ENCODE results near the gene BCAR1. TPM values are rescaled to one million over a fixed set of nuclear protein-coding genes. Genes with fewer than 3 reads are reported as not detected.
A peak's percentile ranks its signal among the peaks of the same experiment; 100 is the strongest.
"Not testable (repeated sequence)": the region's sequence is repeated elsewhere in the genome, so short reads cannot be mapped to it uniquely, and the experiment has no call there.

BCAR1 gene
- total RNA-seq, 4 donors from 2014 or later, result 125 to 201 (median 154) TPM

DNA sequence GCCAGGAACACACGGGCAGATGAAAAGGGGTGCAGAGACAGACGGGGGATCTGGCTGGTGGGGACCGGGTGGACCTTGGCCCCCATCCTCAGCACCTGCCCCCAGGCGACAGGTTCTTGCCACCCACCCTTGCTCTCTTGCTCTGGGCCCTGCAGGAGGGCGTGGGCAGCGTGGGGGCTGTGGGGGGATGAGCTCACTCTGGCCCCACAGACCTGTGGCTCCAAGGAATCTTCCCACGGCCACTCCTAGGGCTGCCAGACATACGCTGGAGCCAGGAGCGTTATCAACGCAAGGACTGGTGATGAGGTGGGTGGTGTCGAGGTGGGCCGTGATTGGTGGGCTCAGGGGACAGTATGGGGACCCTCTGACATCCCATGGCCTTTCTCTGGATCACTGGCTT lies 26.3 kb downstream of the BCAR1 start:
- Histone ChIP-seq H3K4me3 (no peak overlapping the region), H3K27me3 (peaks cover 8% of the 10 kb centered on the region), H3K27ac (no peak overlapping the region), H3K9me3 (no peaks in the 10 kb centered on the region), H3K4me1 (no peaks in the 10 kb centered on the region), H3K36me3 (peaks cover 0 to 11% (median 5%) of the 10 kb centered on the region in 4 donors)
- DNase-seq, result no peak
- TF ChIP-seq EP300 (IDR thresholded peaks at IDR 0.05; ENCODE audit: low read depth) (no peak), POLR2AphosphoS5 (IDR thresholded peaks at IDR 0.05) (no peak)
- 44% methylated on average over 10 of the region's 12 CpGs; no CpG with 5 or more reads in 1 of the 2 donors for WGBS, 2 donors (ENCODE audit: low coverage in 1 of 2)
- intact Hi-C loops (cut with DNase I; ENCODE audit: low total_unique reads) (loop anchor here (2.0 kb wide), 1 partner anchor 18 kb away; the partner anchor contains the start of gene CTRB2), in situ Hi-C loops (cut with MboI; ENCODE audit: low pct_ligation_motif_present in 1 of 4, low pct_unique_long_range_greater_than_20kb in 1 of 4, low sequenced_read_pairs in 3 of 4) (no loop called here)

- no peaks in the 10 kb centered on the region for H3K4me1 ChIP-seq
- 73% methylated on average over 19 of the region's 20 CpGs; no CpG with 5 or more reads in 1 of the 2 donors for WGBS, 2 donors (ENCODE audit: low coverage in 1 of 2)
- no peak overlapping the region for H3K4me3 ChIP-seq
- DNase-seq, result no peak
- H3K27ac ChIP-seq, result no peak overlapping the region
- H3K36me3 ChIP-seq, result peaks cover 0 to 8% (median 3%) of the 10 kb centered on the region in 4 donors
- no peaks in the 10 kb centered on the region for H3K9me3 ChIP-seq
- intact Hi-C loops (cut with DNase I; ENCODE audit: low total_unique reads) (loop anchor here (2.0 kb wide), 1 partner anchor 18 kb away; the partner anchor contains the start of gene CTRB2), in situ Hi-C loops (cut with MboI; ENCODE audit: low pct_ligation_motif_present in 1 of 4, low pct_unique_long_range_greater_than_20kb in 1 of 4, low sequenced_read_pairs in 3 of 4) (loop anchor here in 3 of 4 donors (5.0 to 25.0 kb wide), 3 partner anchors 163 to 538 kb away; no protein-coding TSS in a partner anchor)
- peak in 1 of 3 donors; percentile 11 for TF ChIP-seq POLR2AphosphoS5 (IDR thresholded peaks at IDR 0.05)
- TF ChIP-seq, protein P1, sequence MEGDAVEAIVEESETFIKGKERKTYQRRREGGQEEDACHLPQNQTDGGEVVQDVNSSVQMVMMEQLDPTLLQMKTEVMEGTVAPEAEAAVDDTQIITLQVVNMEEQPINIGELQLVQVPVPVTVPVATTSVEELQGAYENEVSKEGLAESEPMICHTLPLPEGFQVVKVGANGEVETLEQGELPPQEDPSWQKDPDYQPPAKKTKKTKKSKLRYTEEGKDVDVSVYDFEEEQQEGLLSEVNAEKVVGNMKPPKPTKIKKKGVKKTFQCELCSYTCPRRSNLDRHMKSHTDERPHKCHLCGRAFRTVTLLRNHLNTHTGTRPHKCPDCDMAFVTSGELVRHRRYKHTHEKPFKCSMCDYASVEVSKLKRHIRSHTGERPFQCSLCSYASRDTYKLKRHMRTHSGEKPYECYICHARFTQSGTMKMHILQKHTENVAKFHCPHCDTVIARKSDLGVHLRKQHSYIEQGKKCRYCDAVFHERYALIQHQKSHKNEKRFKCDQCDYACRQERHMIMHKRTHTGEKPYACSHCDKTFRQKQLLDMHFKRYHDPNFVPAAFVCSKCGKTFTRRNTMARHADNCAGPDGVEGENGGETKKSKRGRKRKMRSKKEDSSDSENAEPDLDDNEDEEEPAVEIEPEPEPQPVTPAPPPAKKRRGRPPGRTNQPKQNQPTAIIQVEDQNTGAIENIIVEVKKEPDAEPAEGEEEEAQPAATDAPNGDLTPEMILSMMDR (IDR thresholded peaks at IDR 0.05), result no peak
- H3K27me3 ChIP-seq, result peaks cover 8% of the 10 kb centered on the region
Observed at GRCh38 chr16:75224306-75225082, 26.9 kb downstream of the BCAR1 start.

DNA sequence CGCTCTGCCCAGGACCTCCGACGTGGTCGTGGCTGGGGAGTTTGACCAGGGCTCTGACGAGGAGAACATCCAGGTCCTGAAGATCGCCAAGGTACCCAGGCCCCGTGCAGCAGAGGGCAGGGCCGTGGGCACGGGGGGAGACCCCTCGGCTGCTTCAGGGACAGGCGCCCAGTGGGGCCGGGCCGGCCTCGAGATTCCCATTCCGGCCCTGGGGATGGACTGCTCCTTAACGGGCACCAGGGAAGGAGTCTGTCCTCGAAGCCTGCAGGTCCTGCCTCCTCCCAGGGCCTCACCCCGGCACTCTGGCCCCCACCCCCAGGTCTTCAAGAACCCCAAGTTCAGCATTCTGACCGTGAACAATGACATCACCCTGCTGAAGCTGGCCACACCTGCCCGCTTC lies 28.3 kb downstream of the BCAR1 start:
- DNase-seq; H3K9me3 ChIP-seq; H3K4me3 ChIP-seq; H3K27me3 ChIP-seq; H3K36me3 ChIP-seq; intact Hi-C loops (cut with DNase I; ENCODE audit: low total_unique reads); H3K4me1 ChIP-seq; H3K27ac ChIP-seq: not testable (repeated sequence)
- WGBS, 2 donors (ENCODE audit: low coverage in 1 of 2), result 95% methylated on average over 4 of the region's 20 CpGs; no CpG with 5 or more reads in 1 of the 2 donors
- in situ Hi-C loops (cut with MboI; ENCODE audit: low pct_ligation_motif_present in 1 of 4, low pct_unique_long_range_greater_than_20kb in 1 of 4, low sequenced_read_pairs in 3 of 4), result loop anchor here in 3 of 4 donors (5.0 to 25.0 kb wide), 3 partner anchors 164 to 539 kb away; no protein-coding TSS in a partner anchor

GRCh38 chr16:75222271-75222783 lies 29.1 kb downstream of the BCAR1 start:
- H3K27ac ChIP-seq, result no peak overlapping the region
- peaks cover 8% of the 10 kb centered on the region for H3K27me3 ChIP-seq
- no peak for DNase-seq
- no peak overlapping the region for H3K4me3 ChIP-seq
- in situ Hi-C loops (cut with MboI; ENCODE audit: low pct_ligation_motif_present in 1 of 4, low pct_unique_long_range_greater_than_20kb in 1 of 4, low sequenced_read_pairs in 3 of 4), result loop anchor here in 3 of 4 donors (5.0 to 25.0 kb wide), 3 partner anchors 165 to 540 kb away; no protein-coding TSS in a partner anchor
- TF ChIP-seq POLR2A (IDR thresholded peaks at IDR 0.05) (no peak), EP300 (IDR thresholded peaks at IDR 0.05; ENCODE audit: low read depth) (no peak)
- TF ChIP-seq, protein P1 (IDR thresholded peaks at IDR 0.05), result no peak
- no peaks in the 10 kb centered on the region for H3K9me3 ChIP-seq
- WGBS, 2 donors (ENCODE audit: low coverage in 1 of 2), result 64 to 80% methylated on average over 2 to 13 of the region's 16 CpGs
- H3K4me1 ChIP-seq, result no peaks in the 10 kb centered on the region
- intact Hi-C loops (cut with DNase I; ENCODE audit: low total_unique reads), result no loop called here
- no peaks in the 10 kb centered on the region for H3K36me3 ChIP-seq

- in situ Hi-C loops (cut with MboI; ENCODE audit: low pct_ligation_motif_present in 1 of 4, low pct_unique_long_range_greater_than_20kb in 1 of 4, low sequenced_read_pairs in 3 of 4), result loop anchor here (5.0 to 25.0 kb wide), 4 partner anchors 167 to 542 kb away; no protein-coding TSS in a partner anchor
- no peaks in the 10 kb centered on the region for H3K9me3 ChIP-seq
- TF ChIP-seq, protein P1 (IDR thresholded peaks at IDR 0.05), result no peak
- TF ChIP-seq POLR2AphosphoS5 (IDR thresholded peaks at IDR 0.05) (no peak), EP300 (IDR thresholded peaks at IDR 0.05; ENCODE audit: low read depth) (no peak), POLR2A (IDR thresholded peaks at IDR 0.05) (no peak)
- H3K36me3 ChIP-seq, result no peaks in the 10 kb centered on the region
- intact Hi-C loops (cut with DNase I; ENCODE audit: low total_unique reads), result no loop called here
- H3K27ac ChIP-seq, result no peak overlapping the region
- 33 to 62% methylated on average over 1 to 5 of the region's 5 CpGs for WGBS, 2 donors (ENCODE audit: low coverage in 1 of 2)
- peaks cover 7% of the 10 kb centered on the region for H3K27me3 ChIP-seq
- no peak for DNase-seq
- no peaks in the 10 kb centered on the region for H3K4me1 ChIP-seq
- H3K4me3 ChIP-seq, result no peak overlapping the region
Observed at GRCh38 chr16:75219838-75220237, 31.6 kb downstream of the BCAR1 start.

All from transverse colon (tissue), 4 donors.